HG03354 (cell line): ENCODE results near the gene IFITM5.

Experiments used
- ATAC-seq: cut with Tn5 transposase; IDR thresholded peaks from one replicate; pipeline ENCODE4 v1.9.1; 2021; ENCODE audit warnings: mild to moderate bottlenecking; ENCODE audit not compliant: unreplicated experiment, poor library complexity, severe bottlenecking

The IFITM5 gene

DNA sequence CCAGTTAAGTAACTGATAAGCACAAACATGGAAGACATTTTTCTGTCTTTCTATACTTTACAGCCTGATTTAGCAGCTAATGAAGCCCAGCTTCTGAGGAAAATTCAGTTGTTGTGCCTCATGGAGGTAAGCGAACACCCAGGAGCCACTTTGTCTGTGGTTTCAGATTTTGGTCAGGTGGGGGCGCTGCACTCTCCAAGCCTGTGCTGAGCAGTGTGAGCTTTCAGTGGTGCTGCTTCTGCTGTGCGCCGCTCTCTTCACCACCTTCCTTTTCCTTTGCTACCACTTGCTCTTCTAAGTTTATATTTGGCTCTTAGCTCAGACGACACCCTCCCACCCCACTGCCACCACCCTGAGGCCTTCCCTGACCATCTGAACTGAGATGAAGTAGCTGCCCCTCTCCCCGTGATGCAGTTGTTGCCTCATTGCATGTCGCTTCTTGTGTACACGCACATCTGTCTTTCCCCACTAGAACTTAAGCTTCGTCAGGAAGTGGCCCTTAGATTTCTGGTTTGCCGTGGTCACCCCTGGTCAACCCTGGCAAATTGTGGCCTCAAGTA is 48.5 kb downstream of the IFITM5 start:
- no peak for ATAC-seq

DNA sequence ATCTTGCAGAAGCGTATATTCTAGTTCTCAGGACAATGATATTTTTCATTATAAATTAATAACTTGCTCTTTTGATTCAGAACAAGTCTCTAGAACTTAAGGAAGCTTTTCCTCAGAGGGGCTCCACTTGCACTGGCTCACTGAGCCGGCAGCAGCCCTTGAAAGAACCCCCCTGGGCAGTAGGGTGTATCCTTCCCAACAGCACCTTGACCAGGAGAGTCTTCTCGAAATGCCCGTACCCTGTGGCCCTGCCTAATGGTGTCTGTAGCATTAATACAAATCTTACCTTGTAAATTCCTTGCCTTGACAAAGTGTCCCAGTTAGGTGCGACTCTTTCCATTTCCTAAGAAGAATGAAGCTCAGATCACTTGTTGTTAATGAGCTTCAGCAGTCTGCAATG is 49.1 kb downstream of the IFITM5 start:
- no peak for ATAC-seq

DNA sequence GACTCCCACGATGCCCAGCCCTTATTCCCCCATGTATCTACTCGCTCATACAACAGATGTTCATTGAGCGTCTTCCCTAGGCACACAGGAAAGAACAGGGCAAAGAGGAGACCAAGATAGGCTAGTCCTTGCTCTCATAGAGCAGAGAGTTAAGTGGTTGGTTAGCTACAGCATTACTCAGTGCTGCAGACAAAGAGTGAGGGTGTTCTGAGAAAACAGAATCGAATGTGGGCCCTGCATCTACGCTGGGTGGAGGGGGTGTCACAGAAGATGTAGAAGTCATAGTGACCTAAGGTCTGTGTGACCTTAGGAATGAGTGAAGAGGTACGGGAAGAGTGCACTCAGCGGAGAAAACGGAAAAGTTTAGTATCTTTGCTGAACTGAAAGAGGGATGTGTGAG is 50.3 kb downstream of the IFITM5 start:
- no peak for ATAC-seq
